Measurements from ENCODE around the gene UPK3BL2.
A peak's percentile ranks its signal among the peaks of the same experiment; 100 is the strongest.
"Not testable (repeated sequence)": the region's sequence is repeated elsewhere in the genome, so short reads cannot be mapped to it uniquely, and the experiment has no call there.

Gene UPK3BL2

GRCh38 chr7:102511860-102512522, 31.5 kb downstream of the UPK3BL2 start:
- not testable (repeated sequence) for H3K4me2 ChIP-seq (ENCODE audit: insufficient read depth, low read length); DNase-seq; H2AFZ ChIP-seq (ENCODE audit: low read depth, low read length); H3K79me2 ChIP-seq (ENCODE audit: insufficient read depth, low read length); H3K4me1 ChIP-seq (ENCODE audit: insufficient read depth, low read length); H3K27me3 ChIP-seq (ENCODE audit: insufficient read depth, low read length, poor library complexity); H3K27ac ChIP-seq (ENCODE audit: low read length); H4K20me1 ChIP-seq (ENCODE audit: insufficient read depth, low read length); H3K36me3 ChIP-seq (ENCODE audit: insufficient read depth, low read length); H3K4me3 ChIP-seq (ENCODE audit: low read depth in 1 of 2, low read length in 2 of 2); H3K9ac ChIP-seq (ENCODE audit: low read depth, low read length); H3K9me3 ChIP-seq (ENCODE audit: insufficient read depth, low read length, severe bottlenecking)
- peak; percentile 84 for ATAC-seq (ENCODE audit: insufficient read depth, low read depth)

GRCh38 chr7:102510575-102510974, 32.9 kb downstream of the UPK3BL2 start:
- not testable (repeated sequence) for H3K4me2 ChIP-seq (ENCODE audit: insufficient read depth, low read length); H3K27me3 ChIP-seq (ENCODE audit: insufficient read depth, low read length, poor library complexity); H3K9me3 ChIP-seq (ENCODE audit: insufficient read depth, low read length, severe bottlenecking); H3K27ac ChIP-seq (ENCODE audit: low read length); H3K79me2 ChIP-seq (ENCODE audit: insufficient read depth, low read length); H3K4me3 ChIP-seq (ENCODE audit: low read depth in 1 of 2, low read length in 2 of 2); H3K4me1 ChIP-seq (ENCODE audit: insufficient read depth, low read length); H3K36me3 ChIP-seq (ENCODE audit: insufficient read depth, low read length); ATAC-seq (ENCODE audit: insufficient read depth, low read depth); H4K20me1 ChIP-seq (ENCODE audit: insufficient read depth, low read length); H3K9ac ChIP-seq (ENCODE audit: low read depth, low read length); DNase-seq; H2AFZ ChIP-seq (ENCODE audit: low read depth, low read length)

GRCh38 chr7:102507410-102508088, 35.9 kb downstream of the UPK3BL2 start:
- H3K27ac ChIP-seq (ENCODE audit: low read length); DNase-seq; H3K4me1 ChIP-seq (ENCODE audit: insufficient read depth, low read length); H4K20me1 ChIP-seq (ENCODE audit: insufficient read depth, low read length); H3K9me3 ChIP-seq (ENCODE audit: insufficient read depth, low read length, severe bottlenecking); H2AFZ ChIP-seq (ENCODE audit: low read depth, low read length); H3K4me2 ChIP-seq (ENCODE audit: insufficient read depth, low read length); H3K36me3 ChIP-seq (ENCODE audit: insufficient read depth, low read length); H3K4me3 ChIP-seq (ENCODE audit: low read depth in 1 of 2, low read length in 2 of 2); H3K79me2 ChIP-seq (ENCODE audit: insufficient read depth, low read length); H3K9ac ChIP-seq (ENCODE audit: low read depth, low read length); ATAC-seq (ENCODE audit: insufficient read depth, low read depth); H3K27me3 ChIP-seq (ENCODE audit: insufficient read depth, low read length, poor library complexity): not testable (repeated sequence)

- not testable (repeated sequence) for H3K79me2 ChIP-seq (ENCODE audit: insufficient read depth, low read length); H3K27me3 ChIP-seq (ENCODE audit: insufficient read depth, low read length, poor library complexity); H3K4me1 ChIP-seq (ENCODE audit: insufficient read depth, low read length); H2AFZ ChIP-seq (ENCODE audit: low read depth, low read length); DNase-seq; H3K4me2 ChIP-seq (ENCODE audit: insufficient read depth, low read length); H3K9ac ChIP-seq (ENCODE audit: low read depth, low read length); H4K20me1 ChIP-seq (ENCODE audit: insufficient read depth, low read length); H3K4me3 ChIP-seq (ENCODE audit: low read depth in 1 of 2, low read length in 2 of 2); H3K36me3 ChIP-seq (ENCODE audit: insufficient read depth, low read length); H3K9me3 ChIP-seq (ENCODE audit: insufficient read depth, low read length, severe bottlenecking); H3K27ac ChIP-seq (ENCODE audit: low read length)
- ATAC-seq (ENCODE audit: insufficient read depth, low read depth) = 0 out of 3 replicates have a peak, but pooled peaks have one; percentile 5
These were observed 38.0 kb downstream of the UPK3BL2 start for GRCh38 chr7:102505298-102506185.

GRCh38 chr7:102503141-102503540, 40.4 kb downstream of the UPK3BL2 start:
- H2AFZ ChIP-seq (ENCODE audit: low read depth, low read length); H3K27ac ChIP-seq (ENCODE audit: low read length); H3K79me2 ChIP-seq (ENCODE audit: insufficient read depth, low read length); H3K4me2 ChIP-seq (ENCODE audit: insufficient read depth, low read length); DNase-seq; H3K9me3 ChIP-seq (ENCODE audit: insufficient read depth, low read length, severe bottlenecking); H3K36me3 ChIP-seq (ENCODE audit: insufficient read depth, low read length); H3K4me3 ChIP-seq (ENCODE audit: low read depth in 1 of 2, low read length in 2 of 2); ATAC-seq (ENCODE audit: insufficient read depth, low read depth); H3K4me1 ChIP-seq (ENCODE audit: insufficient read depth, low read length); H3K27me3 ChIP-seq (ENCODE audit: insufficient read depth, low read length, poor library complexity); H3K9ac ChIP-seq (ENCODE audit: low read depth, low read length); H4K20me1 ChIP-seq (ENCODE audit: insufficient read depth, low read length): not testable (repeated sequence)

- H3K36me3 ChIP-seq (ENCODE audit: insufficient read depth, low read length); H3K27ac ChIP-seq (ENCODE audit: low read length); H3K4me3 ChIP-seq (ENCODE audit: low read depth in 1 of 2, low read length in 2 of 2); DNase-seq; H3K4me2 ChIP-seq (ENCODE audit: insufficient read depth, low read length); H3K9ac ChIP-seq (ENCODE audit: low read depth, low read length); H3K9me3 ChIP-seq (ENCODE audit: insufficient read depth, low read length, severe bottlenecking); H2AFZ ChIP-seq (ENCODE audit: low read depth, low read length); ATAC-seq (ENCODE audit: insufficient read depth, low read depth); H3K79me2 ChIP-seq (ENCODE audit: insufficient read depth, low read length); H3K27me3 ChIP-seq (ENCODE audit: insufficient read depth, low read length, poor library complexity); H4K20me1 ChIP-seq (ENCODE audit: insufficient read depth, low read length); H3K4me1 ChIP-seq (ENCODE audit: insufficient read depth, low read length): not testable (repeated sequence)
These were observed 45.2 kb downstream of the UPK3BL2 start for GRCh38 chr7:102498321-102498720.

- H3K4me2 ChIP-seq (ENCODE audit: insufficient read depth, low read length); H3K9ac ChIP-seq (ENCODE audit: low read depth, low read length); H3K27me3 ChIP-seq (ENCODE audit: insufficient read depth, low read length, poor library complexity); DNase-seq; H3K79me2 ChIP-seq (ENCODE audit: insufficient read depth, low read length); H3K9me3 ChIP-seq (ENCODE audit: insufficient read depth, low read length, severe bottlenecking); H4K20me1 ChIP-seq (ENCODE audit: insufficient read depth, low read length); H3K36me3 ChIP-seq (ENCODE audit: insufficient read depth, low read length); H3K4me3 ChIP-seq (ENCODE audit: low read depth in 1 of 2, low read length in 2 of 2); H3K4me1 ChIP-seq (ENCODE audit: insufficient read depth, low read length); ATAC-seq (ENCODE audit: insufficient read depth, low read depth); H3K27ac ChIP-seq (ENCODE audit: low read length); H2AFZ ChIP-seq (ENCODE audit: low read depth, low read length): not testable (repeated sequence)
These were observed 46.2 kb downstream of the UPK3BL2 start for GRCh38 chr7:102497308-102497707.

GRCh38 chr7:102496861-102497260, 46.6 kb downstream of the UPK3BL2 start:
- not testable (repeated sequence) for ATAC-seq (ENCODE audit: insufficient read depth, low read depth)

More at GRCh38 chr7:102496861-102497260, 46.6 kb downstream of the UPK3BL2 start:
- H3K9ac ChIP-seq (ENCODE audit: low read depth, low read length); H4K20me1 ChIP-seq (ENCODE audit: insufficient read depth, low read length); H3K4me3 ChIP-seq (ENCODE audit: low read depth in 1 of 2, low read length in 2 of 2); DNase-seq; H3K4me2 ChIP-seq (ENCODE audit: insufficient read depth, low read length); H3K27ac ChIP-seq (ENCODE audit: low read length); H3K9me3 ChIP-seq (ENCODE audit: insufficient read depth, low read length, severe bottlenecking); H3K36me3 ChIP-seq (ENCODE audit: insufficient read depth, low read length); H3K27me3 ChIP-seq (ENCODE audit: insufficient read depth, low read length, poor library complexity); H3K4me1 ChIP-seq (ENCODE audit: insufficient read depth, low read length); H3K79me2 ChIP-seq (ENCODE audit: insufficient read depth, low read length); H2AFZ ChIP-seq (ENCODE audit: low read depth, low read length): not testable (repeated sequence)
